Measurements from ENCODE around the gene TAPBP.

Gene TAPBP

GRCh38 chr6:33333666-33334065 is 19.8 kb upstream of the TAPBP start:
- no peaks in the 10 kb centered on the region for H3K9me2 ChIP-seq (ENCODE audit: low read depth, low read length)
- H3K9me3 ChIP-seq (ENCODE audit: low read length), result no peaks in the 10 kb centered on the region
- TF ChIP-seq EZH2 (IDR thresholded peaks at IDR 0.05; ENCODE audit: borderline replicate concordance, low read length), result no peak
- TF ChIP-seq CTCF (IDR thresholded peaks at IDR 0.05; ENCODE audit: low read length), result no peak
- no peaks in the 10 kb centered on the region for H3K79me2 ChIP-seq (ENCODE audit: insufficient read depth, low read length)
- H3K36me3 ChIP-seq (ENCODE audit: insufficient read depth, low read length), result no peaks in the 10 kb centered on the region
- H2AFZ ChIP-seq (ENCODE audit: low read length), result no peak overlapping the region
- peaks cover 15% of the 10 kb centered on the region for H3K4me1 ChIP-seq (ENCODE audit: insufficient read depth, low read length, severe bottlenecking)
- H3K4me3 ChIP-seq (ENCODE audit: low read depth, low read length, poor library complexity, severe bottlenecking), result no peak overlapping the region
- no peak overlapping the region for H3K27ac ChIP-seq (ENCODE audit: low read depth, low read length, poor library complexity, severe bottlenecking)
- no peaks in the 10 kb centered on the region for H3F3A ChIP-seq (ENCODE audit: insufficient read depth, low read length)
- no peak overlapping the region for H3K9ac ChIP-seq (ENCODE audit: low read length)
- H3K27me3 ChIP-seq (ENCODE audit: insufficient read depth, low read length), result no peaks in the 10 kb centered on the region
- H4K20me1 ChIP-seq (ENCODE audit: insufficient read depth, low read length), result no peaks in the 10 kb centered on the region
- no peak overlapping the region for H3K4me2 ChIP-seq (ENCODE audit: low read length)

- Histone ChIP-seq H3K9me2 (ENCODE audit: low read depth, low read length) (no peaks in the 10 kb centered on the region), H3K36me3 (ENCODE audit: insufficient read depth, low read length) (no peaks in the 10 kb centered on the region), H3K4me2 (ENCODE audit: low read length) (no peak overlapping the region), H3K4me3 (ENCODE audit: low read depth, low read length, poor library complexity, severe bottlenecking) (no peak overlapping the region), H3K27ac (ENCODE audit: low read depth, low read length, poor library complexity, severe bottlenecking) (no peak overlapping the region), H3K9me3 (ENCODE audit: low read length) (no peaks in the 10 kb centered on the region), H3K9ac (ENCODE audit: low read length) (no peak overlapping the region), H3K27me3 (ENCODE audit: insufficient read depth, low read length) (no peaks in the 10 kb centered on the region), H3K79me2 (ENCODE audit: insufficient read depth, low read length) (no peaks in the 10 kb centered on the region), H3K4me1 (ENCODE audit: insufficient read depth, low read length, severe bottlenecking) (peaks cover 17% of the 10 kb centered on the region), H3F3A (ENCODE audit: insufficient read depth, low read length) (no peaks in the 10 kb centered on the region), H4K20me1 (ENCODE audit: insufficient read depth, low read length) (no peaks in the 10 kb centered on the region), H2AFZ (ENCODE audit: low read length) (no peak overlapping the region)
- TF ChIP-seq EZH2 (IDR thresholded peaks at IDR 0.05; ENCODE audit: borderline replicate concordance, low read length) (no peak), CTCF (IDR thresholded peaks at IDR 0.05; ENCODE audit: low read length) (no peak)
These were observed 16.9 kb upstream of the TAPBP start for GRCh38 chr6:33330736-33331135.

- Histone ChIP-seq H3K36me3 (ENCODE audit: insufficient read depth, low read length) (no peaks in the 10 kb centered on the region), H3F3A (ENCODE audit: insufficient read depth, low read length) (peaks cover under 1% of the 10 kb centered on the region; the same call in 1 of the 2 replicates), H3K9me2 (ENCODE audit: low read depth, low read length) (no peaks in the 10 kb centered on the region), H3K79me2 (ENCODE audit: insufficient read depth, low read length) (no peaks in the 10 kb centered on the region), H3K9me3 (ENCODE audit: low read length) (no peaks in the 10 kb centered on the region), H4K20me1 (ENCODE audit: insufficient read depth, low read length) (no peaks in the 10 kb centered on the region), H3K27me3 (ENCODE audit: insufficient read depth, low read length) (no peaks in the 10 kb centered on the region), H3K9ac (ENCODE audit: low read length) (no peak overlapping the region), H2AFZ (ENCODE audit: low read length) (no peak overlapping the region), H3K4me1 (ENCODE audit: insufficient read depth, low read length, severe bottlenecking) (peaks cover 27% of the 10 kb centered on the region), H3K4me2 (ENCODE audit: low read length) (no peak overlapping the region), H3K27ac (ENCODE audit: low read depth, low read length, poor library complexity, severe bottlenecking) (no peak overlapping the region), H3K4me3 (ENCODE audit: low read depth, low read length, poor library complexity, severe bottlenecking) (no peak overlapping the region)
- TF ChIP-seq EZH2 (IDR thresholded peaks at IDR 0.05; ENCODE audit: borderline replicate concordance, low read length) (no peak), CTCF (IDR thresholded peaks at IDR 0.05; ENCODE audit: low read length) (no peak)
These were observed 15.2 kb upstream of the TAPBP start for GRCh38 chr6:33329058-33329457.

Data from OCI-LY1 (cell line).